Activated CD8-positive, alpha-beta memory T cell treated with anti-CD3 and anti-CD28 coated beads for 1 hour (primary cell): ENCODE results near the gene LINGO4.

Experiments
- DNase-seq, 2 donors: peaks; one replicate each; pipeline ENCODE4 v3.0.0-alpha.2; 2020; ENCODE audit warnings: low read depth in 1 of 2; ENCODE audit errors: extremely low read depth in 1 of 2

The LINGO4 gene

GRCh38 chr1:151815716-151816327 lies 10.6 kb upstream of the LINGO4 start:
- no peak for DNase-seq

GRCh38 chr1:151814971-151815545 lies 9.8 kb upstream of the LINGO4 start:
- no peak for DNase-seq

GRCh38 chr1:151814426-151814825 lies 9.2 kb upstream of the LINGO4 start:
- DNase-seq: no peak

- no peak for DNase-seq
These were observed 8.2 kb upstream of the LINGO4 start for GRCh38 chr1:151813271-151813977.

GRCh38 chr1:151811181-151811580 lies 6.0 kb upstream of the LINGO4 start:
- no peak for DNase-seq

- DNase-seq: no peak
These were observed 4.9 kb upstream of the LINGO4 start for GRCh38 chr1:151809985-151810556.

GRCh38 chr1:151809290-151809984 lies 4.2 kb upstream of the LINGO4 start:
- no peak for DNase-seq

- no peak for DNase-seq
These were observed 2.5 kb upstream of the LINGO4 start for GRCh38 chr1:151807766-151808165.

GRCh38 chr1:151807131-151807530 lies 1.9 kb upstream of the LINGO4 start:
- DNase-seq: no peak

- no peak for DNase-seq
These were observed 951 bp upstream of the LINGO4 start for GRCh38 chr1:151806170-151806569.

GRCh38 chr1:151803915-151804314 lies 1.3 kb downstream of the LINGO4 start:
- DNase-seq: no peak

- no peak for DNase-seq
These were observed 2.1 kb downstream of the LINGO4 start for GRCh38 chr1:151803164-151803563.

- no peak for DNase-seq
These were observed 2.8 kb downstream of the LINGO4 start for GRCh38 chr1:151802372-151802771.

GRCh38 chr1:151801846-151802245 lies 3.4 kb downstream of the LINGO4 start:
- DNase-seq: no peak

GRCh38 chr1:151801310-151801820 lies 3.9 kb downstream of the LINGO4 start:
- DNase-seq: no peak

- no peak for DNase-seq
These were observed 4.4 kb downstream of the LINGO4 start for GRCh38 chr1:151800830-151801229.

GRCh38 chr1:151799179-151800022 lies 5.8 kb downstream of the LINGO4 start:
- no peak for DNase-seq

- DNase-seq: no peak
These were observed 6.6 kb downstream of the LINGO4 start for GRCh38 chr1:151798571-151798970.

- no peak for DNase-seq
These were observed 14.1 kb downstream of the LINGO4 start for GRCh38 chr1:151790940-151791651.
